ENCODE data around the gene NT5DC1. TPM values are rescaled to one million over a fixed set of nuclear protein-coding genes. Genes with fewer than 3 reads are reported as not detected.

The NT5DC1 gene
- total and polyA plus RNA-seq, 2 donors (not counting 1 experiment from before 2014, with no cell fraction given) = 26.4 to 54.8 TPM

GRCh38 chr6:116277124-116277523 is 176.5 kb downstream of the NT5DC1 start:
- no peaks in the 10 kb centered on the region for H3K27me3 ChIP-seq (replicated peaks in 1 of 4; ENCODE audit: control extremely low read depth in 1 of 4, control insufficient read depth in 3 of 4, insufficient read depth in 4 of 4, low read length in 3 of 4)
- TF ChIP-seq EZH2 (IDR thresholded peaks at IDR 0.05; ENCODE audit: borderline replicate concordance, insufficient read depth, low read depth, low read length, poor library complexity, severe bottlenecking) (no peak), CTCF (IDR thresholded peaks at IDR 0.05) (no peak)
- POLR2A ChIA-PET = no interaction called here
- H3K27me3 Mint-ChIP-seq = no peaks in the 10 kb centered on the region
- H3K79me2 ChIP-seq (ENCODE audit: control insufficient read depth, insufficient read depth, low read length) = peaks cover 73% of the 10 kb centered on the region
- H3K4me2 ChIP-seq (replicated peaks; ENCODE audit: low read depth, low read length, poor library complexity, severe bottlenecking) = peak overlapping the region; percentile 84
- H3K27ac Mint-ChIP-seq = peak overlapping the region; percentile 78
- H3K9me3 ChIP-seq (ENCODE audit: control extremely low read depth in 1 of 3, control insufficient read depth in 2 of 3, insufficient read depth in 1 of 3, low read length in 2 of 3) = no peaks in the 10 kb centered on the region
- no peak for DNase-seq
- CTCF ChIA-PET = interaction anchor here (1.0 to 5.2 kb wide), 4 partner anchors 8 to 257 kb away, joined by 4 to 29 read pairs (median 6); partner anchors contain the start of gene TSPYL4
- H3K9me3 Mint-ChIP-seq (ENCODE audit: insufficient read depth) = no peaks in the 10 kb centered on the region
- H3K4me3 ChIP-seq (ENCODE audit: control extremely low read depth in 1 of 5, extremely low read depth in 1 of 5, insufficient read depth in 1 of 5, low read depth in 2 of 5, low read length in 4 of 5) = peak overlapping the region; percentile 48 to 96 (median 93)
- peaks cover 65% of the 10 kb centered on the region for H3K4me1 Mint-ChIP-seq
- intact Hi-C loops (cut with micrococcal nuclease) = loop anchor here (5.0 kb wide), 1 partner anchor 405 kb away; the partner anchor contains the start of gene KPNA5
- H3K27ac ChIP-seq (ENCODE audit: low read length in 2 of 2) = peak overlapping the region in 1 of 2 donors; percentile 99
- H3K36me3 ChIP-seq (replicated peaks in 1 of 2; ENCODE audit: control extremely low read depth in 1 of 2, control insufficient read depth in 1 of 2, extremely low read depth in 1 of 2, insufficient read depth in 2 of 2, low read length in 1 of 2) = peaks cover 2 to 30% of the 10 kb centered on the region in 2 experiments
- no peak for ATAC-seq (ENCODE audit: low read depth)
- H3K9ac ChIP-seq (ENCODE audit: low read length) = peak overlapping the region; percentile 98
- H3K4me3 Mint-ChIP-seq = peak overlapping the region; percentile 97
- 80% methylated on average over 1 of the region's 3 CpGs for WGBS (ENCODE audit: insufficient coverage)
- H3K4me1 ChIP-seq (ENCODE audit: control insufficient read depth in 2 of 2, insufficient read depth in 2 of 2, low read length in 2 of 2) = peaks cover 41 to 48% of the 10 kb centered on the region in 2 donors
- H4K20me1 ChIP-seq (ENCODE audit: control insufficient read depth, insufficient read depth, low read length, poor library complexity, severe bottlenecking) = peaks cover 55% of the 10 kb centered on the region
- H2AFZ ChIP-seq (ENCODE audit: insufficient read depth, low read depth, low read length, poor library complexity, severe bottlenecking) = no peak overlapping the region

DNA sequence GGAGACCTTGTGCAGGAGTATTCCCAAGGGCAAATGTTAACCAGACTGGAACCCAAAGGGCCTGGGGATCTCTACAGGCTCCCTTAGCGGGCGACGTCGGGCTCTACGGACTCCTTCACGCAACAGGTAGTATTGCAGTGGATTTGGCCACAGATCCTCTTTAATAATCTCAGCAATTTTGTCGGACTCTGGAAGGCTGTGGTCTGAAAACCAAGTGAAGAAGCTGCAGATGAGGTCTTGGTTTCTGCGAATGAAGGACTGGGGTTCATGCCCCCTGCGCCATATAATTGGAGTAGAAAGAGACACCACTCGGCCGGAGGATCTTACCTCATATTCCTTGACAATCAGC is 177.8 kb downstream of the NT5DC1 start:
- intact Hi-C loops (cut with micrococcal nuclease) = loop anchor here (2.0 to 5.0 kb wide), 2 partner anchors 186 to 404 kb away; partner anchors contain the start of gene KPNA5

More for the DNA sequence above, 177.8 kb downstream of the NT5DC1 start:
- Histone ChIP-seq H3K27ac (ENCODE audit: low read length in 2 of 2) (peak overlapping the region; percentile 99), H3K36me3 (replicated peaks in 1 of 2; ENCODE audit: control extremely low read depth in 1 of 2, control insufficient read depth in 1 of 2, extremely low read depth in 1 of 2, insufficient read depth in 2 of 2, low read length in 1 of 2) (peaks cover 2 to 22% of the 10 kb centered on the region in 2 experiments), H3K79me2 (ENCODE audit: control insufficient read depth, insufficient read depth, low read length) (peaks cover 78% of the 10 kb centered on the region), H3K4me2 (replicated peaks; ENCODE audit: low read depth, low read length, poor library complexity, severe bottlenecking) (peak overlapping the region; percentile 84), H3K27me3 (replicated peaks in 1 of 4; ENCODE audit: control extremely low read depth in 1 of 4, control insufficient read depth in 3 of 4, insufficient read depth in 4 of 4, low read length in 3 of 4) (no peaks in the 10 kb centered on the region), H3K4me1 (ENCODE audit: control insufficient read depth in 2 of 2, insufficient read depth in 2 of 2, low read length in 2 of 2) (peaks cover 41 to 48% of the 10 kb centered on the region in 2 donors), H4K20me1 (ENCODE audit: control insufficient read depth, insufficient read depth, low read length, poor library complexity, severe bottlenecking) (peaks cover 55% of the 10 kb centered on the region), H2AFZ (ENCODE audit: insufficient read depth, low read depth, low read length, poor library complexity, severe bottlenecking) (no peak overlapping the region), H3K9me3 (ENCODE audit: control extremely low read depth in 1 of 3, control insufficient read depth in 2 of 3, insufficient read depth in 1 of 3, low read length in 2 of 3) (no peaks in the 10 kb centered on the region), H3K9ac (ENCODE audit: low read length) (peak overlapping the region; percentile 98), H3K4me3 (ENCODE audit: control extremely low read depth in 1 of 5, extremely low read depth in 1 of 5, insufficient read depth in 1 of 5, low read depth in 2 of 5, low read length in 4 of 5) (peak overlapping the region; percentile 89 to 96 (median 94))
- ATAC-seq (ENCODE audit: low read depth) = no peak
- ChIA-PET CTCF (interaction anchor here (0.9 to 5.2 kb wide), 6 partner anchors 9 to 283 kb away, joined by 3 to 29 read pairs (median 8); partner anchors contain the start of gene TSPYL4), POLR2A (interaction anchor here (2.1 to 3.4 kb wide), 2 partner anchors 25 to 293 kb away, joined by 7 to 17 read pairs; partner anchors contain the start of genes RWDD1 and TSPYL4)
- DNase-seq = no peak
- peaks cover 61% of the 10 kb centered on the region for H3K4me1 Mint-ChIP-seq
- H3K9me3 Mint-ChIP-seq (ENCODE audit: insufficient read depth) = no peaks in the 10 kb centered on the region
- TF ChIP-seq EZH2 (IDR thresholded peaks at IDR 0.05; ENCODE audit: borderline replicate concordance, insufficient read depth, low read depth, low read length, poor library complexity, severe bottlenecking) = no peak
- no peak for TF ChIP-seq CTCF (IDR thresholded peaks at IDR 0.05)
- 89% methylated on average over 5 of the region's 11 CpGs for WGBS (ENCODE audit: insufficient coverage)
- peak overlapping the region; percentile 100 for H3K27ac Mint-ChIP-seq
- no peaks in the 10 kb centered on the region for H3K27me3 Mint-ChIP-seq
- peak overlapping the region; percentile 97 for H3K4me3 Mint-ChIP-seq
